Right hindlimb (tissue), 1 donor: ENCODE results near the gene EEA1.
A peak's percentile ranks its signal among the peaks of the same experiment; 100 is the strongest.

Experiments
- DNase-seq: peaks from one replicate; pipeline ENCODE4 v3.0.0-alpha.2; 2018

EEA1 gene

DNA sequence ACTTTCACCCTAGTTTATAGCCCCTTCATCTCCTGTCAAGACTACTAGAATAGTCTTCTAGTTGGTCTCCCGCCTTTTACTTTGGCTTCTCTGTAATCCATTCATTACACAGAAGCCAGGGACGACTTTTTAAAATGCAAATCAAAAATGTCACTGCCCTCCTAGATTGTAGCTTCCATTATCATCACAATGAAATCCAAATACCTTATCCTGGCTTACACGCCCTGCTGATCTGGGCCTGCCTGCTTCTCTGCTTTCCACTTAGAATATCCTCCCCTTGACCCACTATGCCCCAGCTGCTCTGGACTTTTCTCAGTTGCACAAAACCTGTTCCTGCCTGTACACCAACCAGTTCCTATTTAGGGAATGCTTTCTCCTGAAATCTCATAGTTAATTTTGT lies 4.5 kb upstream of the EEA1 start:
- DNase-seq = no peak

GRCh38 chr12:92930421-92930820 lies 1.3 kb upstream of the EEA1 start:
- DNase-seq = no peak

- DNase-seq = no peak
Measured at GRCh38 chr12:92929983-92930382, 888 bp upstream of the EEA1 start.

DNA sequence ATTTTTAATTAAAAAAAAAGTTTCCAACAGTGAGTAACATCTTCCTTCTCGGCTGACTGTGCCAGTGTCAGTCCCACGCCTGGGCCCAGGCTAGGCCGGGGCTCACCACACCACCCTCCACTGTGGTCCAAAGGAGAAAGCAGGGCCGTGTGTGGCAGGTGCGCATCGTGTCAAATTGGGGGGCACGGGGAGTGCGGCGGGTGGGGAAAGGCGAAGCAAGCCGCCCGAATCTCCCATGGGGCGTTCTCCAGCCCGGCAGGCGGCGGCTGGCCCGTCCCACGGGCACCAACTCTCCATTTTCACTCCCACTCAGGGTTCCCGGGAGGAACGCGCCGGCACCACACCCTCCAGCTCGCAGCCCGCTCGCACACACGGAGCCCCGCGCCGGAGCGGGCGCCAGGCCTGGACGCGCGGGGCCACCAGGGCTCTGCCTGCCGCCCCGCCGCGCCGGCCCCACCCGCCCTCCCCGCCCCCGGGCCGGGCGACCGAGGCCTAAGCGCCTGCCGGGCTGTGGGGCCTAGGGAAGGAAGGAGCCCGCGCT lies 604 bp downstream of the EEA1 start:
- DNase-seq = peak; percentile 64

DNA sequence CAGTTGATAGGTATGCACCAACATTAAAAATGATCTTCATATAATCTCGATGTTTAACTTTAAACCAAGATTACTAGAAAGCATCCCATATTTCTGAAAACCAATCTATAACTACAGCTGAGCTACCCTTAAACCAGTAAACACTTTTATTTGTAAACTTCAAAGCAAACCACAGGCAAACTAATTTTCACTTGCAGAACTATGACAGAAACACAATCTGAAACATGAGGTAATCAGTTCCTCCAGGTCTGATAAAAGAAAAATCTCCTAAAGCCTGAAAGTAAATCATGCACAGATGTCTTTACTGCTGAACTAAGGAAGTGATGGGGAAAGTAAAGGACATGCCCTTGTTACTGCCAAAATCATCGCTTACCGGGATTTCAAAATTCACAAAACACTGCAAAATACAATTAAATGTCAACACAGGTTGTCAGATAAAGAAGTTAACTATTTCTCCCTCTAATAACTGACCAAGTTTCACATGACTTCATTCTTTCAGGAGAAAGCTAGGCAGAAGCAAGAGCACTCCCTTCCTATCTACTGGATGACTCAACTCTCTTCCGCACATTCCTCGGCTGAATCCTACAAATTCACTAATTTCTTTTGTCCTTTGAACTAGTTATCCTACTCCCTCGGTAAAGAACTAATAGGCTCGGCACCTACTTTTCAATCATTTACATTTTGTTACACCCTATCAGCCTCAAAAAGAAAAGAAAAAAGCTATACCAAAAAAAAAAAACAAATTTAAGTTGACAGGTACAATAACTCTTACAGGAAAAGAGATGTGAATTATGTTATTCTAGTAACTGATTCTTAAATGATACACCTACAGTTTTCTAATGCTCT lies 1.4 kb downstream of the EEA1 start:
- no peak for DNase-seq

DNA sequence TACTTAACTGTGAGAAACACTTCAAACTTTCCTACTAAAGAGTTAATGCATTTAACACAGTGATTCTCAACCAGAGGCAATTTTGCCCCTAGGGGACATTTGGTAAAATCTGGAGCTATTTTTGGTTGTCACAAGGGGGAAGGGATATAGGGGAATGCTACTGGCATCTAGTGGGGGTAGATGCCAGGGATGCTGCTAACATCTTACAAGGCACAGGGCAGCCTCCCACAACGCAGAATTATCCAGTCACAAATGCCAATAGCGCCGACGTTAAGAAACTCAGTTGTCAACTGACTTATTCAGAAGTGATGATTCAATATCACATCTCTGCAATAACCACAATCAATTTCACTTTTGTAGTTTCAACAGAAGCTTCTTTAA lies 2.0 kb downstream of the EEA1 start:
- DNase-seq = peak; percentile 23

DNA sequence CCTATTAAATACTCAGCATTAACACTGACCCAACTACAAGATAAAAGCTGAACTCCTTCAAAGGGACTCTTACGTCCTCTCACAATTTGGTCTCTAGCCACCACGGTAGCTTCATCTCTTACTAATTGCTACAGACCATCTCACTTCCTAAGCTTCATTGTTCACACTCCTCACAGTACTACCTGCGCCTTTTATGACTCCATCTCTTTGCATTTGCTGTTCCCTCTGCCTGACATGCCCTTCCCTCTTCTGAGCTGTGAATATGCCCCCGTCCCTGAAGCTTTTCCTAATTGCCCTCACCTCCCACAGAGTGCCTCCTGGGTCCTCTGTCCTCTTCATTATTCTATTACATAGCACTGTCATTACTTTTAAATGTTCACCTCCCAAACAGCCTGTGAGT lies 2.5 kb downstream of the EEA1 start:
- no peak for DNase-seq

DNA sequence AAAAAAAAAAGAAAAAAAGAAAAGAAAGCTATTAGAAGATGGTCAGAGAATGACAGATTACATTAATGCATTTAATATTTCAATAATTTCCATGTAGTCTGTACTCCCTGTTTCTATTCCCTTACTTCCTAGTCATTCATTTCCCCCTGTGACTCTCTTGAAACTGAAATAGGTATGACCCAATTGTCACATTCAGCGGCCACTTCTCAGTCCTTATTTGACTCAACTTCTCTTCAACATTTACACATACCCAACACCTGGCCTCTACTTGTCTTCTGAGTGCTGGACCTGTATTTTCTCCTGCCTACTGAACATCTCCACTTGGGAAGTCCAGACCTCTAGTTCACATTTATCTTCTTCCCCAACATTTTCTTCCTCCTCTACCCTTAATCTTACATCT lies 7.2 kb downstream of the EEA1 start:
- no peak for DNase-seq

DNA sequence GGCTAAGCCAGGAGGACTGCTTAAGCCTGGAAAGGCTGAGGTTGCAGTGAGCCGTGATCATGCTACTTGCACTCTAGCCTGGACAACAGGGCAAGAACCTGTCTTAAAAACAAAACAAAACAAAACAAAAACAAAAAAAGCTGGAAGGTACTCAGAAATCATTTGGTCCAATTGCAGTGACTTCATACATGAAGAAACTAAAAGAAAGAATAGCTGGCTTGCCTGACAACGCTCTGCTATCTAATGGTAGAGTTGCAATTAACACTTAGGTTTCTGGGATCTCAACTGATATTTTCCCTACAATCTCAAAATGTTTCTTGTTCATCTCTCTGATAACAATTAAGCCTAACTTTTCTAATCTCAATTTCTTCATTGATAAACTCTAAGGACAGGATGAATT lies 13.7 kb downstream of the EEA1 start:
- DNase-seq = no peak

GRCh38 chr12:92914170-92914569 lies 14.9 kb downstream of the EEA1 start:
- no peak for DNase-seq

GRCh38 chr12:92912672-92913071 lies 16.4 kb downstream of the EEA1 start:
- no peak for DNase-seq

- no peak for DNase-seq
Measured at GRCh38 chr12:92912052-92912451, 17.0 kb downstream of the EEA1 start.

DNA sequence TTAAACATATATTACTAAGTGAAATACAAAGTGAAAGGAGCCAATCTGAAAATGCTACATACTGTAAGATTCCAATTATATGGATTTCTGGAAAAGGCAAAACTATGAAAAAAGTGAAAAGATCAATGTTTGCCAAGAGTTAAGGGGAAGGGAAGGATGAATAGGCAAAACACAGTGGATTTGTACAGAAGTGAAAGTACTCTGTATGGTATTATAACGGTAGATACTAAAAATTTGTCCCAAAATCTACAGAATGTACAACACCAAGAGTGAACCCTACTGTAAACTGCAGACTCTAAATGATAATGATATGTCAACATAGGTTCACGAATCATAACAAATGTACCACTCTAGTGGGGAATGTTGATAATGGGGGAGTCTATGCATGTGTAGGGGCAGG lies 17.8 kb downstream of the EEA1 start:
- no peak for DNase-seq

- DNase-seq = no peak
Measured at GRCh38 chr12:92908108-92908507, 21.0 kb downstream of the EEA1 start.

DNA sequence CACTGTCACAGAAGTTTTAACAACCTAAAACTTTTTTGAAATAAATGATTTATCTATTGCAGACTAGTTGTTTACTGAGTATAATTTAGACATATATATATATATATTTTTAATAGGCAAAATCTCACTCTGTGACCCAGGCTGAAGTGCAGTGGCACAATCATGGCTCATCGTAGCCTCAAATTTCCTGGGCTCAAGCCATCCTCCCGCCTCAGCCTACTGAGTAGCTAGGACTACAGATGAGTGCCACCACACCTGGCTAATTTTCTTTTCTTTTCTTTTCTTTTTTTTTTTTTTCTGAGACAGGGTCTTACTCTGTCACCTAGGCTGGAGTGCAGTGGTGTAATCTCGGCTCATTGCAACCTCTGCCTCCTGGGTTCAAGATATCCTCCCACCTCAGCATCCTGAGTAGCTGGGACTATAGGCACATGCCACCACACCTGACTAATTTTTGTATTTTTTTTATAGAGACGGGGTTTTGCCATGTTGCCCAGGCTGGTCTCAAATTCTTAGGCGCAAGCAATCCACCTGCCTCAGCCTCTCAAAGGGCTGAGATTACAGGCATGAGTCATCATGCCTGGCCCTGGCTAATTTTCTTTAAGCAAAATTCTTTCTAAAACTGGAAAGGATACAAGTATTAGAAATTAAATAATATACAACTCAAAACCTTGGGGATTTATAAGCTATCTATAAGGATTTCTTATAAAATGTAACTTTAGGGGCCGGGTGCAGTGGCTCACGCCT lies 23.1 kb downstream of the EEA1 start:
- DNase-seq = no peak

DNA sequence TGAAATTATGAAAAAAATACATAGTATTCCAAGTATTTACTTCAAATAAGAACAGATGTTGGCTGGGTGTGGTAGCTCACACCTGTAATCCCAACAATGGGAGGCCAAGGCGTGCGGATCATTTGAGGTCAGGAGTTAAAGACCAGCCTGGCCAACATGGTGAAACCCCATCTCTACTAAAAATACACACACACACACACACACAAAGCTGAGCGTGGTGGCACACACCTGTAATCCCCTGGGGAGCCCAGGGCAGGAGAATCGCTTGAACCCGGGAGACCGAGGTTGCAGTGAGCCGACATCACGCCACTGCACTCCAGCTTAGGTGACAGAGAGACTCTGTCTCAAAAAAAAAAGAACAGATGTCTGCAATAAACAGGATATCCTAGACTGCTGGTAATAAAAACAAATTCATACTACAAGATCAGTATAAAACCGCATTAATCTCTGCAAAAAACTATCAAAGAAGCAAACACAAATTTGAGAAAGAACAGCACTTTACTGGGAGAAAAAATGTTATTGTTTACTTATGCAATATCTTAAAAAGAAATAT lies 23.8 kb downstream of the EEA1 start:
- no peak for DNase-seq

GRCh38 chr12:92900941-92901340 lies 28.2 kb downstream of the EEA1 start:
- DNase-seq = no peak

- DNase-seq = peak; percentile 76
Measured at GRCh38 chr12:92899386-92900001, 29.6 kb downstream of the EEA1 start.

DNA sequence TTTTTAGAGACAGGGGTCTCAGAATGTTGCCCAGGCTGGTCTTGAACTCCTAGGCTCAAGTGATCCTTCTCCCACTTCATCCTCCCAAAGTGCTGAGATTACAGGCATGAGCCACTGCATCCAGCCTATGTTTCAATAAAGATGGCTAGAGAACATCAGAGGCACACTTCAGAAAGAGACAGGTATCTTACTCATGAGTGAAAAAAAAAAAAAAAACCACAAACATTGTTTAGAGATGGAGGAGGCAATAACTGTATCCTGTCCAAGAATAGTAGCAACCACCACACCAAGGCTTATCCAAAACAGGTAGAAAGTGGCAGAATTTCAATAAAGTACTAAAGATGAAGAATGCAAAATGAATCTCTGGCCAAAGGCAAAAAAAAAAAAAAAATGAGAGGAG lies 30.3 kb downstream of the EEA1 start:
- no peak for DNase-seq

DNA sequence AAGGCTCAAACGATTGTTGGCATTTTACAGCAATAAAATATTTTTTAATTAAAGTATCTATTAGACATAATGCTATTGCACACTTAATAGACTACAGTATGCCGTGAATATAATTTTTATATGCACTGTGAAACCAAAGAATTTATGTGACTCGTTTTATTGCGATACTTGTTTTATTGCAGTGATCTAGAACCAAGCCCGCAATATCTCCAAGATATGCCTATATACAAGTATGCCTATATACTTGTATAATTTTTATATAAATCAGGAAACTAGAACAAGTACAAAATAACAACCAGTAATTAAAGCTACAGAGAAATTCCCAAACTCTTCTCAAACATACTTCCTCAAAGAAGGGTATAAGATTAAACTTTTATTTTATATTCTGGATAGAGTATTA lies 31.3 kb downstream of the EEA1 start:
- no peak for DNase-seq

DNA sequence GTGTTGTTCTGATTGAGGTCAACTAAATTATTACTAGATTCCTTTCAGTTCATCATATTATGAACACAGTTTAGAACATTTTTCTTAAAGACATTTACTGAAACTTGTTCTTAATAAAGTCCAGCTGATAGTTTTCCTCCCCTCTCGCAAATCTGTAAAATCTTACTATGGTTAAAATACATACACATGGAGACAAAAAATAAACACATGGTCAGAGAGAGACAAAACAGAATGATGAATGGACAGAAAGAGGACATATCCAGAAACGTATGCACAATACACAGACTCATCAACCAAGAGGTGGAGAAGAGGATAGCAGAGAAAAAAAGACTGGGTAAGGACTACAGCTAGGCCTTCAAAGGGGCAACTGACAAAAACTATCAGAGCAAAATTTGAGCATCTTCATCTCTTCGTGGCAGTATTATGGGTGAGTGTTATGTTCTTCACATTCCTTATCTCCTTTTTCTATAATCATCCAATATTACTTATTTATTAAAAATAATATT lies 38.4 kb downstream of the EEA1 start:
- DNase-seq = no peak

- no peak for DNase-seq
Measured at GRCh38 chr12:92886131-92886530, 43.0 kb downstream of the EEA1 start.

- no peak for DNase-seq
Measured at GRCh38 chr12:92879698-92880322, 49.3 kb downstream of the EEA1 start.
